SK-N-MC (cell line): Measurements from ENCODE around the gene TMTC1.

Experiments
- DNase-seq: peaks from one replicate; pipeline ENCODE4 v3.0.0-alpha.2; 2011; ENCODE audit warnings: low read depth, low spot score
- H3K27ac ChIP-seq: fragments of 200-600 bp; sonication (generic); 2 replicates; pipeline ENCODE4 v1.5.1; 2016; ENCODE audit warnings: mixed run types
- H3K36me3 ChIP-seq: fragments of 200-600 bp; sonication (generic); 2 replicates; pipeline ENCODE4 v1.6.1; 2017; ENCODE audit warnings: antibody characterized with exemption, low read length, mixed read lengths; ENCODE audit not compliant: insufficient read depth
- H3K4me3 ChIP-seq: fragments of 200-600 bp; sonication (generic); 2 replicates; pipeline ENCODE4 v1.5.1; 2016
- H3K9ac ChIP-seq: fragments of 200-600 bp; sonication (generic); 2 replicates; pipeline ENCODE4 v1.8.0; 2017; ENCODE audit warnings: mixed run types, mixed read lengths; ENCODE audit not compliant: insufficient read length
- H3K9me3 ChIP-seq: fragments of 200-600 bp; sonication (generic); 2 replicates; pipeline ENCODE4 v1.6.1; 2017; ENCODE audit warnings: low read depth, mild to moderate bottlenecking, antibody characterized with exemption, low read length, moderate library complexity, mixed read lengths
- EZH2 ChIP-seq: fragments of 200-600 bp; sonication (generic); IDR thresholded peaks from one replicate; pipeline ENCODE4 v1.6.1; 2017; ENCODE audit warnings: antibody characterized with exemption
- FOXP2 ChIP-seq: optimal IDR thresholded peaks from 2 replicates; pipeline ENCODE3; 2011; ENCODE audit warnings: mild to moderate bottlenecking, moderate library complexity; ENCODE audit not compliant: insufficient read depth; ENCODE audit errors: extremely low read length, control extremely low read depth
- POLR2AphosphoS5 ChIP-seq: IDR thresholded peaks from 2 replicates; pipeline ENCODE4 v1.6.1; 2012; ENCODE audit warnings: mild to moderate bottlenecking, low read depth, low read length, borderline replicate concordance

The TMTC1 gene

GRCh38 chr12:29521951-29522350 is 261.8 kb downstream of the TMTC1 start:
- no peaks in the 10 kb centered on the region for H3K36me3 ChIP-seq
- no peak overlapping the region for H3K4me3 ChIP-seq
- no peaks in the 10 kb centered on the region for H3K9me3 ChIP-seq
- no peak for TF ChIP-seq POLR2AphosphoS5
- TF ChIP-seq FOXP2 = no peak
- no peak for TF ChIP-seq EZH2
- no peak overlapping the region for H3K27ac ChIP-seq
- no peak overlapping the region for H3K9ac ChIP-seq
- no peak for DNase-seq

- Histone ChIP-seq H3K4me3 (peak overlapping the region; percentile 36; the same call in 1 of the 2 replicates), H3K36me3 (no peaks in the 10 kb centered on the region), H3K27ac (no peak overlapping the region; the same call in 1 of the 2 replicates), H3K9ac (no peak overlapping the region), H3K9me3 (no peaks in the 10 kb centered on the region)
- peak; percentile 55 for DNase-seq
- TF ChIP-seq FOXP2 (no peak), EZH2 (no peak), POLR2AphosphoS5 (no peak)
Observed at GRCh38 chr12:29519585-29520182, 264.1 kb downstream of the TMTC1 start.

GRCh38 chr12:29518407-29518806 is 265.3 kb downstream of the TMTC1 start:
- no peak for DNase-seq
- no peaks in the 10 kb centered on the region for H3K9me3 ChIP-seq
- no peaks in the 10 kb centered on the region for H3K36me3 ChIP-seq
- no peak overlapping the region for H3K9ac ChIP-seq
- no peak overlapping the region for H3K4me3 ChIP-seq
- TF ChIP-seq POLR2AphosphoS5 (no peak), FOXP2 (no peak), EZH2 (no peak)
- no peak overlapping the region for H3K27ac ChIP-seq

- no peak for DNase-seq
- Histone ChIP-seq H3K36me3 (no peaks in the 10 kb centered on the region), H3K27ac (no peak overlapping the region), H3K4me3 (no peak overlapping the region), H3K9me3 (no peaks in the 10 kb centered on the region), H3K9ac (no peak overlapping the region)
- no peak for TF ChIP-seq EZH2
- no peak for TF ChIP-seq FOXP2
- no peak for TF ChIP-seq POLR2AphosphoS5
Observed at GRCh38 chr12:29517264-29517663, 266.5 kb downstream of the TMTC1 start.

GRCh38 chr12:29516431-29516875 is 267.3 kb downstream of the TMTC1 start:
- H3K4me3 ChIP-seq = no peak overlapping the region
- no peak for TF ChIP-seq EZH2
- TF ChIP-seq POLR2AphosphoS5 = no peak
- TF ChIP-seq FOXP2 = no peak
- H3K27ac ChIP-seq = no peak overlapping the region
- no peak overlapping the region for H3K9ac ChIP-seq
- H3K36me3 ChIP-seq = no peaks in the 10 kb centered on the region
- H3K9me3 ChIP-seq = no peaks in the 10 kb centered on the region
- no peak for DNase-seq

GRCh38 chr12:29510591-29511185 is 273.1 kb downstream of the TMTC1 start:
- H3K36me3 ChIP-seq = no peaks in the 10 kb centered on the region
- H3K9me3 ChIP-seq = no peaks in the 10 kb centered on the region
- H3K4me3 ChIP-seq = no peak overlapping the region
- no peak overlapping the region for H3K27ac ChIP-seq
- TF ChIP-seq FOXP2 = no peak
- no peak overlapping the region for H3K9ac ChIP-seq
- DNase-seq = no peak

- Histone ChIP-seq H3K27ac (no peak overlapping the region), H3K9me3 (no peaks in the 10 kb centered on the region), H3K9ac (no peak overlapping the region), H3K4me3 (no peak overlapping the region), H3K36me3 (no peaks in the 10 kb centered on the region)
- DNase-seq = no peak
- TF ChIP-seq POLR2AphosphoS5 = no peak
- no peak for TF ChIP-seq EZH2
- TF ChIP-seq FOXP2 = no peak
Observed at GRCh38 chr12:29509503-29509902, 274.2 kb downstream of the TMTC1 start.

- no peak for DNase-seq
- TF ChIP-seq POLR2AphosphoS5 (no peak), EZH2 (no peak), FOXP2 (no peak)
- Histone ChIP-seq H3K9me3 (no peaks in the 10 kb centered on the region), H3K9ac (no peak overlapping the region), H3K36me3 (no peaks in the 10 kb centered on the region), H3K27ac (no peak overlapping the region), H3K4me3 (no peak overlapping the region)
Observed at GRCh38 chr12:29508949-29509348, 274.8 kb downstream of the TMTC1 start.

GRCh38 chr12:29505122-29505521 is 278.6 kb downstream of the TMTC1 start:
- TF ChIP-seq POLR2AphosphoS5 (no peak), EZH2 (no peak), FOXP2 (no peak)
- H3K4me3 ChIP-seq = no peak overlapping the region
- H3K9ac ChIP-seq = no peak overlapping the region
- no peak for DNase-seq
- H3K27ac ChIP-seq = no peak overlapping the region
- no peaks in the 10 kb centered on the region for H3K36me3 ChIP-seq
- no peaks in the 10 kb centered on the region for H3K9me3 ChIP-seq
